ENCODE results near the gene GGTA1.
"Not testable (repeated sequence)": the region's sequence is repeated elsewhere in the genome, so short reads cannot be mapped to it uniquely, and the experiment has no call there.

The GGTA1 gene

DNA sequence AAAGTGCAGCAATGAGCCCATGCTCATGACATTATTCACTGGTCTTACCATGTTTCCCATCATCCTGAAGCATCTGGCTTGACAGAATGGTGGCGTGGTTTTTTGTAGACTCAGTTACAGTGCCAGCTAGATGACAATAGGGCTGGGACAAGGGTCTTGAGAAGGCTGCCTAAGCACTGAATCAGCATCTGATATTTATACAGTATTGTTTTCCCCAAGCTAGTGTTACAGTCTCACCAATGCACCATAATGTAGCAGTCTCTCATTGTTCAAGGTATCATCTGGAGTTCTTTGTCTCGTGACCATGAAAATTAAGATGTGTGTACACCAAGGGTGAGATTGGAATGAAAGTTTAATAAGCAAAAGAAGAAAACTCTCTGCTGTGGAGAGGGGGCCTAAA is 19.0 kb upstream of the GGTA1 start:
- in situ Hi-C loops (cut with HindIII; ENCODE audit: low pct_unique_long_range_greater_than_20kb, low sequenced_read_pairs): no loop called here

DNA sequence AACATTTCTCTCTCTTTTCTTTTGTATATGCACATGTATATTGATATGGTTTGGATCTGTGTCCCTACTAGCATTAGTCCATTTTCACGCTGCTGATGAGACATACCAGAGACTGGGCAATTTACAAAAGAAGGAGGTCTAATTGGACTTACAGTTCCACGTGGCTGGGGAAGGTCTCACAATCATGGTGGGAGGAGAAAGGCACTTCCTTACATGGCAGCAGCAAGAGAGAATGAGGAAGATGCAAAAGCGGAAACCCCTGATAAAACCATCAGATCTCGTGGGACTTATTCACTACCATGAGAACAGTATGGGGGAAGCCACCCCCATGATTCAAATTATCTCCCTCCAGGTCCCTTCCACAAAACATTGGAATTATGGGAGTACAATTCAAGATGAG is 13.5 kb upstream of the GGTA1 start:
- not testable (repeated sequence) for DNase-seq (ENCODE audit: low read depth in 1 of 2, low spot score in 1 of 2)

More for the DNA sequence above, 19.0 kb upstream of the GGTA1 start:
- no peak for DNase-seq (ENCODE audit: low read depth in 1 of 2, low spot score in 1 of 2)
- TF ChIP-seq JUND (IDR thresholded peaks at IDR 0.05; ENCODE audit: low read depth): no peak

DNA sequence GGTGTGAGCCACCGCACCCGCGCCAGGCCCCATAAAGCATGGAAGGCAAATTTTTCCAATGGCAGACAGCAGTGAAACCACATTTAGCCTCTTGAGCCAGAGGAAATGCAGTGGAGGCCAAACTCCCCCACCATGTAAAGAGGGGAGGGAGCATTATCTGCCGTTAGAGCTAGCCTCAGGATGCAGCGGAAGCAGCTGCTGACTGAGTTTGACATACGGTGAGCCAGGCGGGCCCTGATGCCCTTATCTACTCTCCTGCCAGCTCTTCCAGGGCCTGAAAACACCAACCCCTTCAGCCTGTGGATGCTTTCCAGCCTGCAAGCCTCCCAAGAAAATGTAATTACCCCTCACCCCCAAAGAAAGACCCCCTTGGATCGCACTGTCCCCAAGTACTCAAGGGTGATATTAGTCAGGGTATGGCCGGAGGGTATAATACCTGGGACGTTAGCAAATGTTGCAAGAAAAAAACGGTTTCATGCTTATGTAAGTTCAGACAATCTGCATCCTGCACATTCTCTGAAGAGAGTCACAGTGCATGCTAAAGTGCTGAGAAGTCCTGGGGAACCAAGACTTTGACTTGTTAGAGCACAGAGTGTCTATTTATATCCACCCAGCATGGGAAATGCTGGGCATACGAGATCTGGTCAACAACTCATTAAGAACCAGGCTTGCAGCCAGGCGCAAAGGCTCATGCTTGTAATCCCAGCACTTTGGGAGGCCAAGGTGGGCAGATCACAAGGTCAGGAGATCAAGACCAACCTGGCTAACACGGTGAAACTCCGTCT is 11.3 kb upstream of the GGTA1 start:
- no peak for TF ChIP-seq JUND (IDR thresholded peaks at IDR 0.05; ENCODE audit: low read depth)
- in situ Hi-C loops (cut with HindIII; ENCODE audit: low pct_unique_long_range_greater_than_20kb, low sequenced_read_pairs): no loop called here
- DNase-seq (ENCODE audit: low read depth in 1 of 2, low spot score in 1 of 2): no peak

More for the DNA sequence above, 13.5 kb upstream of the GGTA1 start:
- in situ Hi-C loops (cut with HindIII; ENCODE audit: low pct_unique_long_range_greater_than_20kb, low sequenced_read_pairs): not testable (repeated sequence)

- no peak for TF ChIP-seq JUND (IDR thresholded peaks at IDR 0.05; ENCODE audit: low read depth)
- DNase-seq (ENCODE audit: low read depth in 1 of 2, low spot score in 1 of 2): no peak
- in situ Hi-C loops (cut with HindIII; ENCODE audit: low pct_unique_long_range_greater_than_20kb, low sequenced_read_pairs): no loop called here
Measured at GRCh38 chr9:121509180-121509579, 9.5 kb upstream of the GGTA1 start.

- TF ChIP-seq JUND (IDR thresholded peaks at IDR 0.05; ENCODE audit: low read depth): no peak
- in situ Hi-C loops (cut with HindIII; ENCODE audit: low pct_unique_long_range_greater_than_20kb, low sequenced_read_pairs): no loop called here
Measured at GRCh38 chr9:121508415-121508814, 8.8 kb upstream of the GGTA1 start.

DNA sequence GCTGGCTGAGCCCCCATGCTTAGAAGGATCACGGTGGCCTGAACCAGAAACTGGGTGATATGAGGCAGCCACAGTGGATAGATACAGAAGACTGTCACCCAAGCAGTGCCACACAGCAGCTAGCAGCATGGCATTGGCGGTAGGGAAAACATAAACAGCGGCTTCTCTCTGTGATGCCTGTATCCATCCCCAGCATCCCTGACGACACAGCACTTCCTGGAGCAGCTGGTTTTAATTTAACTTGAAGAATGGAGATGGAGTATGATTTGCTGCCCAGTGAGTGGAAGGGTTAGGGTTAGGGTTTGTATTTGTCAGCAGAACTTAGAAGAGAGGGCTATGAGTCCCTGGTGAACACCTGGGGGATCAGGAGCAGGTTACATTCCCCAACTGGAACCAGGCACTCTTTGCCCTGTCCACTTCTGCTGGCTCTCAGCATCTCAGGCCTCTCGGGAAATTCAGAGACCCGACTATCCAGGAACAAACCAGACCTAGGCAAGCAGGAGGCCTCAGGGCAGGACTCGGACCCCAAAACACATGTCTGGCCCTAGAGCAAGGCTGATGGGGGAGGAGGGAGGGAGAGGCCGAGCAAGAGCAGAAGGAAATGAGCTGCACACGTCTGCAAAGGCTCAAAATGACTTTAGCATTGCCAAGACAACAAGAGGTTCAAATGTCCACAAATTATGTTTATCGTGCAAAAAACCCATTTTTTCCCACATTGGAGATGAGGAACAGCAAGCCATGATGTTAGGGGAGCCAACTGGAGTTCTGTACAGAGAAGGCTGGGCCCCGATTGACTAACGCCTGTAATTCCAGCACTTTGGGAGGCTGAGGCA is 6.5 kb upstream of the GGTA1 start:
- TF ChIP-seq JUND (IDR thresholded peaks at IDR 0.05; ENCODE audit: low read depth): no peak
- in situ Hi-C loops (cut with HindIII; ENCODE audit: low pct_unique_long_range_greater_than_20kb, low sequenced_read_pairs): no loop called here
- DNase-seq (ENCODE audit: low read depth in 1 of 2, low spot score in 1 of 2): no peak

More at GRCh38 chr9:121508415-121508814, 8.8 kb upstream of the GGTA1 start:
- DNase-seq (ENCODE audit: low read depth in 1 of 2, low spot score in 1 of 2): peak; percentile 57 to 73

GRCh38 chr9:121503444-121503843 is 3.8 kb upstream of the GGTA1 start:
- in situ Hi-C loops (cut with HindIII; ENCODE audit: low pct_unique_long_range_greater_than_20kb, low sequenced_read_pairs): no loop called here
- no peak for TF ChIP-seq JUND (IDR thresholded peaks at IDR 0.05; ENCODE audit: low read depth)
- no peak for DNase-seq (ENCODE audit: low read depth in 1 of 2, low spot score in 1 of 2)

DNA sequence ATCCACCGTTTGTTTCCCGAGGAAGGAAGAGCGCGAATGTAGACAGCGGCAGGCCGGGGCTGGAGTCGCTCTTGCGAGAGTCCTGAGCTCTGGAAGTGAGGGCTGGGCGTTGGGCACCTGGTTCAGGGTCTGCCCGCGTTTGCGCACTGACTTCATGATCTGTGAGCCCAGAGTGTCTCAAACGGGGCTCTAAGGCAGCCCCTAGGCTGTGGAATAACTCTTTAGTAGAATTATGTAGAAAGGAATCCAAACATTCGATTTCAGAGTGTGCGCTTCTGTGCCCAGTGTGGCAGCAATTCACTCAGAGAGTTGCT is 478 bp upstream of the GGTA1 start:
- in situ Hi-C loops (cut with HindIII; ENCODE audit: low pct_unique_long_range_greater_than_20kb, low sequenced_read_pairs): no loop called here
- DNase-seq (ENCODE audit: low read depth in 1 of 2, low spot score in 1 of 2): peak in 1 of 2 experiments; percentile 35
- no peak for TF ChIP-seq JUND (IDR thresholded peaks at IDR 0.05; ENCODE audit: low read depth)

GRCh38 chr9:121499177-121499426 is 542 bp downstream of the GGTA1 start:
- no peak for DNase-seq (ENCODE audit: low read depth in 1 of 2, low spot score in 1 of 2)
- TF ChIP-seq JUND (IDR thresholded peaks at IDR 0.05; ENCODE audit: low read depth): no peak
- in situ Hi-C loops (cut with HindIII; ENCODE audit: low pct_unique_long_range_greater_than_20kb, low sequenced_read_pairs): no loop called here

DNA sequence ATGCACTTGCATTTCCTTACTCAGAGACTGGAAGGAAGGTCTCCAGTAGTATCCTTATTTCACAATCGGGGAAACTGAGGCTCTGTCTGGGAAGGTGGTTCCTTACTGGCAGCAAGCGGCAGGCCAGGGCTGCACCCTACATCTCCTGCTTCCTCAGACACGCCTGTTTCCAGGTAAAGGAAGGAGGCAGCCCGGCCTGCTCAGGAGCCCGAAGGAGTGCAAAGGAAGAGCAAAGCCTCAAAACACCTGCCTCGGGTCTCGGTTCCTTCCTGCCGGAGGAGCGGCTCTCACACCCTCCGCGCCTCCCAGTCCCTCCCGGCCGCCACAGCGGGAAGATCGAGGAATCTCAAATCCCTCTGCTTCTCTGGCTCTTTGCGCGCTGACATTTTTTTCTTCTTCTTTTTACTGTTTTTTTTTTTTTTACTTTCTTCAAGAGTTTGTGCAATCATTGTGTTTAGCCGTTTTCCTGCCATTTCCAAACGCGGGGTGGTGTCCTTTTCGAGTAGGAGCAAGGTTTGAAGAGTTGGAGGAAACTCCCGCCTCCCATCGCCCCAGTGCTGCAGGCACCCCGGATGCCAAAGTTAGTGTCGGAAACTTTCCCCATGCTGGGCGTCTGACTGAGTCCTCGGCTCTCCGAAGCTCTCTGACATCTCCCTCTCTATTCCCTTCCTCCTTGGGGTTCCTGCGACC is 1.0 kb downstream of the GGTA1 start:
- TF ChIP-seq JUND (IDR thresholded peaks at IDR 0.05; ENCODE audit: low read depth): no peak
- in situ Hi-C loops (cut with HindIII; ENCODE audit: low pct_unique_long_range_greater_than_20kb, low sequenced_read_pairs): no loop called here
- DNase-seq (ENCODE audit: low read depth in 1 of 2, low spot score in 1 of 2): peak; percentile 46 to 48

- no peak for TF ChIP-seq JUND (IDR thresholded peaks at IDR 0.05; ENCODE audit: low read depth)
- peak; percentile 91 to 95 for DNase-seq (ENCODE audit: low read depth in 1 of 2, low spot score in 1 of 2)
- in situ Hi-C loops (cut with HindIII; ENCODE audit: low pct_unique_long_range_greater_than_20kb, low sequenced_read_pairs): no loop called here
Measured at GRCh38 chr9:121498150-121498486, 1.5 kb downstream of the GGTA1 start.

- DNase-seq (ENCODE audit: low read depth in 1 of 2, low spot score in 1 of 2): no peak
- in situ Hi-C loops (cut with HindIII; ENCODE audit: low pct_unique_long_range_greater_than_20kb, low sequenced_read_pairs): no loop called here
- TF ChIP-seq JUND (IDR thresholded peaks at IDR 0.05; ENCODE audit: low read depth): no peak
Measured at GRCh38 chr9:121495976-121496375, 3.7 kb downstream of the GGTA1 start.

GRCh38 chr9:121494192-121494591 is 5.5 kb downstream of the GGTA1 start:
- in situ Hi-C loops (cut with HindIII; ENCODE audit: low pct_unique_long_range_greater_than_20kb, low sequenced_read_pairs): no loop called here
- TF ChIP-seq JUND (IDR thresholded peaks at IDR 0.05; ENCODE audit: low read depth): no peak
- DNase-seq (ENCODE audit: low read depth in 1 of 2, low spot score in 1 of 2): no peak

Measured in T47D (cell line).